ENCODE results near the gene PLAC1.
A peak's percentile ranks its signal among the peaks of the same experiment; 100 is the strongest.

The PLAC1 gene

GRCh38 chrX:134636851-134637250, 21.4 kb downstream of the PLAC1 start:
- no peak for DNase-seq (ENCODE audit: low spot score)
- TF ChIP-seq CTCF (conservative IDR thresholded peaks at IDR 0.05; ENCODE audit: low read depth): no peak
- H3K27ac ChIP-seq: no peak overlapping the region
- ChIA-PET POLR2A (ENCODE audit: low non-redundant PET) (no interaction called here), CTCF (no interaction called here)

- DNase-seq (ENCODE audit: low spot score): no peak
- CTCF ChIA-PET: no interaction called here
- TF ChIP-seq CTCF (conservative IDR thresholded peaks at IDR 0.05; ENCODE audit: low read depth): no peak
- POLR2A ChIA-PET (ENCODE audit: low non-redundant PET): no interaction called here
- no peak overlapping the region for H3K27ac ChIP-seq
These were observed 23.6 kb downstream of the PLAC1 start for GRCh38 chrX:134634691-134635090.

GRCh38 chrX:134633832-134634231, 24.4 kb downstream of the PLAC1 start:
- ChIA-PET POLR2A (ENCODE audit: low non-redundant PET) (no interaction called here), CTCF (no interaction called here)
- H3K27ac ChIP-seq: no peak overlapping the region
- no peak for DNase-seq (ENCODE audit: low spot score)
- no peak for TF ChIP-seq CTCF (conservative IDR thresholded peaks at IDR 0.05; ENCODE audit: low read depth)

- ChIA-PET CTCF (no interaction called here), POLR2A (ENCODE audit: low non-redundant PET) (no interaction called here)
- TF ChIP-seq CTCF (conservative IDR thresholded peaks at IDR 0.05; ENCODE audit: low read depth): no peak
- DNase-seq (ENCODE audit: low spot score): no peak
- H3K27ac ChIP-seq: no peak overlapping the region
These were observed 24.9 kb downstream of the PLAC1 start for GRCh38 chrX:134633394-134633793.

- CTCF ChIA-PET: no interaction called here
- no peak for DNase-seq (ENCODE audit: low spot score)
- POLR2A ChIA-PET (ENCODE audit: low non-redundant PET): no interaction called here
- H3K27ac ChIP-seq: no peak overlapping the region
- TF ChIP-seq CTCF (conservative IDR thresholded peaks at IDR 0.05; ENCODE audit: low read depth): no peak
These were observed 25.9 kb downstream of the PLAC1 start for GRCh38 chrX:134632355-134632754.

GRCh38 chrX:134631426-134632346, 26.6 kb downstream of the PLAC1 start:
- POLR2A ChIA-PET (ENCODE audit: low non-redundant PET): no interaction called here
- CTCF ChIA-PET: no interaction called here
- TF ChIP-seq CTCF (conservative IDR thresholded peaks at IDR 0.05; ENCODE audit: low read depth): no peak
- DNase-seq (ENCODE audit: low spot score): no peak
- peak overlapping the region; percentile 58 for H3K27ac ChIP-seq
